ENCODE data around the gene PIK3CD. TPM values are rescaled to one million over a fixed set of nuclear protein-coding genes. Genes with fewer than 3 reads are reported as not detected.

The PIK3CD gene
- total RNA-seq, 2 experiments from 2014 or later = 152 to 158 TPM

- ATAC-seq = no peak
- POLR2A ChIA-PET = no interaction called here
- no peak overlapping the region for H3K27ac Mint-ChIP-seq
Measured at GRCh38 chr1:9768983-9769382, 117.5 kb downstream of the PIK3CD start.

GRCh38 chr1:9770298-9770697, 118.8 kb downstream of the PIK3CD start:
- intact Hi-C loops (cut with micrococcal nuclease) = no loop called here
- DNase-seq = no peak
- H3K4me3 Mint-ChIP-seq = no peak overlapping the region
- no peak for TF ChIP-seq CTCF (IDR thresholded peaks at IDR 0.05)
- peaks cover 4% of the 10 kb centered on the region for H3K36me3 Mint-ChIP-seq (ENCODE audit: low read depth)
- H3K27me3 Mint-ChIP-seq = no peaks in the 10 kb centered on the region
- CTCF ChIA-PET = interaction anchor here (1.1 kb wide), 1 partner anchor 104 kb away, joined by 3 read pairs; no protein-coding TSS in a partner anchor
- H3K27ac Mint-ChIP-seq = no peak overlapping the region
- no peak for ATAC-seq
- peaks cover 14% of the 10 kb centered on the region for H3K4me1 Mint-ChIP-seq (ENCODE audit: low read depth)
- POLR2A ChIA-PET = no interaction called here
- H3K9me3 Mint-ChIP-seq = no peaks in the 10 kb centered on the region

More at GRCh38 chr1:9768983-9769382, 117.5 kb downstream of the PIK3CD start:
- Mint-ChIP-seq H3K4me1 (ENCODE audit: low read depth) (peaks cover 13% of the 10 kb centered on the region), H3K9me3 (no peaks in the 10 kb centered on the region), H3K4me3 (no peak overlapping the region), H3K27me3 (no peaks in the 10 kb centered on the region), H3K36me3 (ENCODE audit: low read depth) (peaks cover 4% of the 10 kb centered on the region)
- TF ChIP-seq CTCF (IDR thresholded peaks at IDR 0.05) = no peak
- no peak for DNase-seq
- CTCF ChIA-PET = no interaction called here
- intact Hi-C loops (cut with micrococcal nuclease) = no loop called here

- CTCF ChIA-PET = interaction anchor here (0.9 to 1.5 kb wide), 3 partner anchors 9 to 86 kb away, joined by 3 to 5 read pairs (median 3); no protein-coding TSS in a partner anchor
Measured at GRCh38 chr1:9774712-9775679, 123.5 kb downstream of the PIK3CD start.

GRCh38 chr1:9776685-9777084, 125.2 kb downstream of the PIK3CD start:
- H3K27me3 Mint-ChIP-seq = no peaks in the 10 kb centered on the region
- ATAC-seq (no peak), DNase-seq (no peak)
- intact Hi-C loops (cut with micrococcal nuclease) = no loop called here
- H3K27ac Mint-ChIP-seq = no peak overlapping the region
- ChIA-PET POLR2A (no interaction called here), CTCF (interaction anchor here (1.1 kb wide), 1 partner anchor 10 kb away, joined by 3 read pairs; no protein-coding TSS in a partner anchor)
- H3K9me3 Mint-ChIP-seq = no peaks in the 10 kb centered on the region
- H3K4me3 Mint-ChIP-seq = no peak overlapping the region
- TF ChIP-seq CTCF (IDR thresholded peaks at IDR 0.05) = no peak
- peaks cover 22% of the 10 kb centered on the region for H3K4me1 Mint-ChIP-seq (ENCODE audit: low read depth)
- peaks cover 4% of the 10 kb centered on the region for H3K36me3 Mint-ChIP-seq (ENCODE audit: low read depth)

More at GRCh38 chr1:9774712-9775679, 123.5 kb downstream of the PIK3CD start:
- H3K27ac Mint-ChIP-seq = no peak overlapping the region
- H3K9me3 Mint-ChIP-seq = no peaks in the 10 kb centered on the region
- no peak overlapping the region for H3K4me3 Mint-ChIP-seq
- intact Hi-C loops (cut with micrococcal nuclease) = no loop called here
- POLR2A ChIA-PET = interaction anchor here (0.7 kb wide), 1 partner anchor 94 kb away, joined by 3 read pairs; no protein-coding TSS in a partner anchor
- TF ChIP-seq CTCF (IDR thresholded peaks at IDR 0.05) = no peak
- no peaks in the 10 kb centered on the region for H3K27me3 Mint-ChIP-seq
- peaks cover 22% of the 10 kb centered on the region for H3K4me1 Mint-ChIP-seq (ENCODE audit: low read depth)
- DNase-seq (no peak), ATAC-seq (no peak)
- H3K36me3 Mint-ChIP-seq (ENCODE audit: low read depth) = peaks cover 4% of the 10 kb centered on the region

Other genes starting within 250 kb of the PIK3CD start
- gene SLC25A33, start 112.3 kb upstream of the PIK3CD start, total RNA-seq = 1 to 10 TPM; 5.7 to 5.9 TPM
- 10 to 100 TPM; 16.2 to 18.1 TPM for gene TMEM201, start 62.8 kb upstream of the PIK3CD start, total RNA-seq
- 10 to 100 TPM; 29.3 to 29.9 TPM for gene CLSTN1, start 172.2 kb downstream of the PIK3CD start, total RNA-seq